ENCODE results near the gene XPNPEP1.
"Not testable (repeated sequence)": the region's sequence is repeated elsewhere in the genome, so short reads cannot be mapped to it uniquely, and the experiment has no call there.

Gene XPNPEP1

DNA sequence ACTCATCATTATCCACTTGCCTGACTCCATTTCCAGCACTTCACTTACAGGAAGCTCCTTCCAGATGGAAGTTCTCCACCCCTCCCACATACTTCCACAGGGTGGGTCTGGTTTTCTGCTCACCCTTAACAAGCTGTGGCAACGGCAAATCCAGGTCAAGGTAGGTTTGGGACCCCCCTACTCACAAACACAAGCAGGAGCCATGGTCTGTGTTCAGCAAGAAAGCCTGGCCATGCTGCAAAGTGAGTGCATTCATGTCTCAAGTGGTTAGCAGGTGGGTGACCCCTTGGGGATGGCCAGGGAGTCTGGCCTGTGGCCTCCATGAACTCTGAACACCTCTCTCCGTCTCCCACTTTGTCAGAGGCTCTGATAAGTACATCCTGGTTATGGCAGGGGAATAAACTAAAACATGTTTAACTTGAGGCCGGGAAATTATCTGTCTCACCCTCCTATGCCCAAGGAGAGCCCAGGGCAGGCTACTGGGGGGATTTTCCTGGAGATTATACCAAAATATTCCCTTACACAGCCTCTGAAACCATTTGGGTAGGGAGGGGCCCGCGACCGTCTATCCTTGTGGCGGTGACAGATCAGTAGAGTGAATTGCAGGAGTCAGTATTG, 844 bp downstream of the XPNPEP1 start:
- DNase-seq, result no peak

DNA sequence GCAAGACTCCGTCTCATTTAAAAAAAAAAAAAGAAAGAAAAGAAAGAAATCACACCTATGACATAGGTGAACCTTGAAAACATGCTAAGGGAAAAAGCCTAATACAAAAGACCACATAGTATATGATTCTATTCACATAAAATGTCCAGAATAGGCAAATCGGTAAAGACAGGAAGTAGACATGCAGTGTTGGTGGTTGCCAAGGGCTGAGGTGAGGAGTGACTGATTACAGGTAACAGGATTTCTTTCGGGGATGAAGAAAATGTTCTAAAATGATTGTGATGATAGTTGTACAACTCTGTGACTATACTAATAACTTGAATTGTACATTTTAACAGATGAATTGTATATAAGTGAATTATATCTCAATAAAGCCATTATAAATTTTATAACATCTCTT, 3.3 kb downstream of the XPNPEP1 start:
- DNase-seq, result no peak

DNA sequence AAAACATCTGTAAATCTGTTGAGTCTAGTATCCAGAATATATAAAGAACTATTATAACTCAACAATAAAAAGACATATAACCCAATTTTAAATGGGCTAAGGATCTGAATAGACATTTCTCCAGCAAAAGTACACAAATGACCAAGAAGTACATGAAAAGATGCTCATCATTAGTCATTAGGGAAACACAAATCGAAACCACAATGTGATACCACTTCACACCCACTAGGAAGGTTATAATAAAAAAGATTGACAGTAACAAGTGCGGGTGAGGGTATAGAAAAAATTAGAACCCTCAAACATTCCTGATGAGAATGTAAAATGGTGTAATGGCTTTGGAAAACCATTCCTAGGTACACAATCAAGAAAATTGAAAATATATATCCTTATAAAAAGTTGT, 4.1 kb downstream of the XPNPEP1 start:
- DNase-seq, result no peak

- not testable (repeated sequence) for DNase-seq
Observed at GRCh38 chr10:109918707-109919106, 4.6 kb downstream of the XPNPEP1 start.

- DNase-seq, result no peak
Observed at GRCh38 chr10:109915566-109915965, 7.7 kb downstream of the XPNPEP1 start.

DNA sequence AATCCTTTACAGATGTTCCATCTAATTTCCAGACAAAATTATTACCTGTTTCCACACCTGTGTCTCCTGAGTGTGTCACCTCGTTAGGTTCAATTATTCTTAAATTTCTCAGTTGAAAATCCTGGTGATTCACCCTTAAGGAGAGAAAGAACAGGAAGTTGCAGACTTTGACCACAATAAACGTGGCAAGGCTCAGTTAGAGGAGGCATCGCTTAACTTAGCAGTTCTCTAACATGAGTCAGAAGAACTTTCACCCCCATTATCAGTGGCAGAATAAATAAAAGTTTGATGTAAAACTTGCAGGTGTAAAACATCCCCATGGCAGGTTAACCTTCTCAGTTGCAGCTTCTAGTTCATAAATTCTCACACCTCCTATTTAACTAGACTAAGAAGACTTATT, 8.3 kb downstream of the XPNPEP1 start:
- DNase-seq, result peak; percentile 98

DNA sequence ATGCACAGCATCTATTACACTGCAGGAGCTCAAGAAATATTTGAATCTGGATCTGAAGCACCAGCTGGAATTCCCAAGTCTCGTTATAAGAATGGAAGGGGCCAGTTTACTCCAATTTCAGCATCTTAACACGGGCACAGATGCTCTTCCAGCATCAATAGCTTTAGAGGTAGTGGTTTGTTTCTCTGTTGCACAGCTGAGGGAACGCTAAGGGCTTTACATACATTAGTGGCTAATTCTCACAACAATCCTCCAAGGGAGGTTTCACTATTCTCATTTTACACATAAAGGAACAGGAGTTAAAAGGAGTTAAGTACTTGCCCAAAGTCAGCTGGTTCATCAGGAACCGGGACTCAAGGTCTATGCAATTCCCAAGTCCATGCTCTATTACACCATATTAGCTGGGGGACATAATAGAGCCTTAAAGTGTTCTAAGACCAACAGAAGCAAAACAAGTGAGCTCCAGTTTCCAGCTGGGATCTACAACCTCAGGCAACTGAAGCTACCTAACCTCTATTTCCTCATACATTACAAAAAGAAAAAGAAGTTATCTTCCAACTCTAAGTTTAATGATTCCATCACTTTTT, 9.9 kb downstream of the XPNPEP1 start:
- DNase-seq, result no peak

GRCh38 chr10:109912335-109913281, 10.7 kb downstream of the XPNPEP1 start:
- no peak for DNase-seq

- no peak for DNase-seq
Observed at GRCh38 chr10:109911903-109912302, 11.4 kb downstream of the XPNPEP1 start.

GRCh38 chr10:109906316-109906715, 17.0 kb downstream of the XPNPEP1 start:
- DNase-seq, result no peak

GRCh38 chr10:109904397-109904796, 18.9 kb downstream of the XPNPEP1 start:
- DNase-seq, result no peak

DNA sequence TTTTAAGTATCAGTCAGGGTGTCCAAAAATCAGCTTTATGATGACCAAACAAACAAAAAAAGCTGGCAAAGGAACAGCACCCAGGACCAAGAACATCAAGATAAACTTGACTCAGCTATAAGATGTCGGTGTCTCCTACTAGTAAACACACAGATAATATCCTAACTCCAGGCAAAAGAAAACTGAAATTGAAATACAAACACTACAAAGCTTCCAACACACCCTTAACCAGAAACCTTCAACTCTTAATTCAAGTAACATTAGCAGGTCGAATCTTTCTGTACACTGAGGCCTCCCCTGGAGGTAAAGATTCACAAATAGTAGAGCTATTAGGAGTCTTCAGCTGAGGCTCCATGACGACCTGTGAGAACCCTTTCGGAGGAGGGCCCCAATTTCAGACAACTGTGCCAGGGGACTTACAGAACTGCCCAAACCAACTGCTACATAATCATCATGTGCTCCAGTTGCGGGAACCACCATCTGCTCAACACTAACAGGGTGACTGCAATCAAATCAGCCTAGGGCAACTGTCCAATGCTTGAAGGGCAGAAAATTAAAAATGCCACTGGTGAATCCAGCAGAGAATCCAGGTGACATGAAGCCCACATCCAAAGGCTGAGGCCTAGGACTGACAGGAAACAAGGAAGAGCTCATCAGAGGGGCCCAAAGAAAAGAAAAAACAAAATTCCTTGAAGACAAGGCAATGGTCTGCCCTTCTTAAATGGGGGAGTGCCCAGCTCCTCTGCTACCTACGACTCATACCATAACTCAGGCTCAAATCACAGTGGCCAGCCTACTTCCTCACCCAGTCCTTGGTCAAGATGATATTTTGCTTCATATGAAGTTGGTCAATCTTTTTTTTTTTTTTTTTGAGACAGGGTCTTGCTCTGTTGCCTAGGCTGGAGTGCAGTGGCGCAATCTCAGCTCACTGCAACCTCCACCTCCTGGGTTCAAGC, 20.0 kb downstream of the XPNPEP1 start:
- no peak for DNase-seq

DNA sequence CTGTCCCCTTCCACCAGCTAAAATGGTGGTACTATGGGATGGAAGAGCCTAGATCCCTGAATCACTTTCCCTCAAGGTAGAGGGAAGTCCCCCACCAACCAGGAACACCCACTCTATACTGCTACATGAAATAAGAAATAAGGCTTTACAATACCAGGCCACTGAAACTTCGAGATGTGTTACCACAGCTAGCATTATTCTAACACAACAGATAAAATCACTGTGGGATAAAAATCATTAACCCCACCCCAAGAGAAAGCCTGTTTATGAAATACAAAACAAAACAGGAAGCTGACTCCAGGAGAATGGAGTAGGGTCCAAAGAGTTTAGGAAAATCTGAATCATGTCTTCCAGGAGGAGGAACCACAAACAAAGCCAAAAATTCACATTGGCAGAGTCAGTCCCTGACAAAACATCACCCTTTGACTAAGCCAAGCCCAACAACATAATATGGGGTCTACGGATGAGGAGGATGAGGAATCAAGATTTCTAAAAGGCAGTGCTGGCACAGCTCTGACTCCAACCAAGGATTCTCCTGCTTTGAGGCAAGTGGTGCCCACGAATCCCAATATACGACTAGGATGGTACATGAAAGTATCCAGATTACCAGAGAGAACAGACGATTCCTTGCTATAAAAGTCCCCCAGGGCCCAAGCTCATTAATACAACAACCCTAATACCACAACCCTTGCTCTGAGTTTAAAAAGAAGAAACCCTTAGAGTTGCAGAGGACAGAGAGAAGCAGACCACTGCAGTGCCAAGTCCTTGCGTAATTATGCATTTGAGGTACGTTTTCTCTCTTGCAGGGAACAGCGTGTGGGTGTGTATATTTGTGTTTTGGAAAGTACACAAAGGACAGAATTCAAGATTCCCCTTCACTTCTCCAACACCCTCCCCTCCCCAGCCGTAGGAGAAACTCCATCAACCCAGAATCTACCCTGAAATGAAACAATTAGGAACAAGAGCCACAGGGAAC, 23.7 kb downstream of the XPNPEP1 start:
- no peak for DNase-seq

DNA sequence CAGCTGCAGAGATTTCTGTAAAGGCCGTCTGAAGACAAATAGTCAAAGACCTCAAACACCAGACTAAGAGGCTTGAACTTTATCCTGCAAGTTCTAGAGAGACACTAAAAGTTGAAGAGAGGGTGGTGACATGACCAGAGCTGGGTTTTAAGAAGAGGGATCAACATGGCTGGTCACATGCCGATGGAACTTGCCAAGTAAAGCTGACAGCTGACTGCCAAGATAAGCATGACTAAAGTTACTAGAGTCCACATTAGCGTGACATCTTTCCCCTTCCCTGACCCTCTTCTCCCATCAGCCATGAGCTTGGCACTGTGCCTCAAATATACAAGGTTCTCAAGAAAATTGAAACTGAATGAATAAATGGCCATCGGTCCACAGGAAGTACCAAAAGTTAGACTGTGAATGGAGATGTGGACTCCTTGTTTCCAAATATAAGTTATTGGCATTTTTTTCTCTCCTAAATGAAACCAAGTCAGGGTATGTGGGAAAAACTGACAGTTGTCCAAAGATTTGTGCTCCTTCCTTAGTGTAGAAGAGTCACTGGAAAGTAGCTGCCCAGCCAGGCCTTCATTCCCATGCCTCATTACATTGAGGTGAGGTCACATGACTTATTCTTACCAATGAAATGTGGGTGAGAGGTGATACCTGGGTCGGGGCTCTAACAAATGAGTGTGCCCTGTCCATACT, 24.5 kb downstream of the XPNPEP1 start:
- no peak for DNase-seq

DNA sequence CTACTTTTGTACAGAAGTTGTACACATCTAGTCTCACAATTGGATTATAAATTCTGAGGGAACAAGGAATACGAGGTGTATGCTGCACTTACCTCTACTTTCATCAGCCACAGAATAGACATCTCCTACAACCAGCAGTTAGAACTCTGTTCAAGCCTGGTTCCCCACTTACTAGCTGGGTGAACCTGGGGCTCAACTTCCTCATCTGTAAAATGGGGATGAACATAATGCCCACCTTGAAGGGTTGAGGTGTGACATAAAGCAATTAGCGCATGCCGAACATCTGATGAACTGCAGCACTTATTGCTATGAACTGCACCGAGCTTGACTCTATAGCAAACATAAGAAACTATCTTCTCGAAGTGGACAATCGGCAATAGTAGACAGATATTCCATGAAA, 25.3 kb downstream of the XPNPEP1 start:
- DNase-seq, result no peak

- no peak for DNase-seq
Observed at GRCh38 chr10:109895848-109896247, 27.5 kb downstream of the XPNPEP1 start.

DNA sequence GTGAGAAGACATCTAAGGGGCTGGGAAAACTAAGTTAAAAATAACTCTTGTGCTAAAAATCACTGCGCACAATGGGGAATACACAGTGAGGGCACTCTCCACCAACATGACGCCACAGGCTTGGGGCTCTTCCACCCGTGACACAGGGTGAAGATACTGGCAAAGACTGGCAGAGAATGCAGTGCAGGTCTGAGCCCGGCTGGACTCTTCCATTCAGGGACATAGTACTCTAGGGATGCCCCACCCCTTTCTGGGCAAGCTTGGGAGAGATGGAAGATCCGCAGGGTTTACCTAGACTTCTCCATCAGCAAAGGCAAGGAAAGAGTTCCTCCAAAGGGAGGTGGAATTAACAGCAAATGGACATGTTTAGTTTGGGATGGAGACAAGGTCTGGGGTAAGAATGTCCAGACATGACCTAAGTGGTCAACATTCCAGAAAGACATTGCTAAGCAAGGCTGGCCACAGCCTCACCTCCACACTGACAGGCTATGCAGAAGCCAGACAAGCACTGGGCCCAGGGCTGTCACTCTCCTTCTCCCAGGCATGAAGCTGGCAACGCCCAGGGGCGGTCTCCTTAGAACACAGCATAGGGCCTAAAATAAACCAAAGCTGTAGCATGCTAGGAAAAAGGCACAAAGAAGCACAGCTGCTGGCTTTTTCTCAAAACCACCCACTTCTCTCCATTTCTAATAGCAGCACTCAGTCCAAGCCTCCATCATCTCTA, 28.1 kb downstream of the XPNPEP1 start:
- DNase-seq, result no peak

DNA sequence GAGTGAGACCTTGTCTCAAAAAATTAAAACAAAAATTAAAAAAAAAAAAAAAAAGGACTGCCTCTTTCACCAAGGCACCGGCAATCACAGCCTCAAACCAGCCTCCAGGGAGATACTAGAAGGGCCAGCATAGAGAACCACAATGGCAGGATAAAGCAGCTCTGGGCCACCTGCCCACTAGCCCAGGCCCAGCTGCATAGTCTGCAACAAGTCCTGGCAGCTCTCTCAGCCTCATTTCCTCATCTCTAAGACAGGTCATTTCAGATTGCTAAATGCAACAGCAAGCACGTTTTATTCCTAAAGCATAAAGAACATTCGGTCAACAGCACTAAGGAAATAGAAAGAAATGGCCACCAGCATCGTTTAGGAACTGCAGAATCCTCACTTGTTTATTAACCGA, 28.8 kb downstream of the XPNPEP1 start:
- DNase-seq, result no peak

DNA sequence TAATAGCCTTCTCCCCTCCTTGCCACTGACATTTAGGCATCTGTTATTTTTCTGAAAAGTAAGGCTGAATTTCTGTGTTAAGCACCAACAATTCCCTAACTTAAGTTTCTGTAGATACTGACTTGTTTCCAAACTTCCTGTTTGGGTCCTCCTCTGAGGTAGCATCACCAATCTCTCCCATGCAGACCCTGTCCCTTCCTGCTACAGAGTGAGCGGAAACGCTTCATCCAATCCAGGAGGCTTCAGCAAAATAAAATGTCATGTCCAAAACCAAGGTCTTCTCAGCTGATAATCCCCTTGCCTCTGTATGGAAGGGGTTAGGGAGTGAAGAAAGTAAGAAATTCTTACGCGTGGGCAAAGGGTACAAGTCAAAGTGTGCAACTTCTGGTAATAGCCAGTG, 29.9 kb downstream of the XPNPEP1 start:
- DNase-seq, result peak in 1 of 2 experiments; percentile 11

DNA sequence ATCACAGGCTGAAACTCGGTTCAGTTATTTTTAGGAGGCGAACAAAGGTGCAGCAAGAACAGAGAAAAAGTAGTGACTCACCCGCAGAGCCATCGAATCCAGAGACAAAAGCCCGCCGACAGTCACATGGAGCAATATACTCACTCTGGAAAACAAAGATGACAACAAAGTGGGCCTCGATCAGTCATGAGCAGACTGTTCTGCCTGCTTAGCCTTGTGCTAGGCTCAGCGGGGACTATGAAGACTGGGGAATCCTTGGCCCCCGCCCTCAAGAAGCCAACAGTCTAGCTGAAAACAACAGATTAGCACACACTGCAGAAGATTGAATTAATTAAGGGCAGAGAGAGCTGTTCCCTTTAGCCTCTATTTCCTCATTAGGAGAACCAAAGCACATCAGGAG, 30.4 kb downstream of the XPNPEP1 start:
- no peak for DNase-seq
